ENCODE results near the gene FKBP8. TPM values are rescaled to one million over a fixed set of nuclear protein-coding genes. Genes with fewer than 3 reads are reported as not detected.

The FKBP8 gene
- total RNA-seq, 1 experiment from 2014 or later, result 345 TPM

- no peak for TF ChIP-seq ZNF425 (CRISPR knock-in tag; conservative IDR thresholded peaks at IDR 0.05)
- no peak for TF ChIP-seq JUN (CRISPR knock-in tag; IDR thresholded peaks at IDR 0.05)
- TF ChIP-seq CREM (CRISPR knock-in tag; IDR thresholded peaks at IDR 0.05), result no peak
- TF ChIP-seq OVOL2 (CRISPR knock-in tag; IDR thresholded peaks at IDR 0.05; ENCODE audit: borderline replicate concordance), result no peak
- no peak for TF ChIP-seq IRF2 (CRISPR knock-in tag; IDR thresholded peaks at IDR 0.05; ENCODE audit: borderline replicate concordance, low read depth)
- TF ChIP-seq TP53 (CRISPR knock-in tag; IDR thresholded peaks at IDR 0.05), result no peak
Measured at GRCh38 chr19:18515959-18516358, 27.4 kb downstream of the FKBP8 start (continued).

DNA sequence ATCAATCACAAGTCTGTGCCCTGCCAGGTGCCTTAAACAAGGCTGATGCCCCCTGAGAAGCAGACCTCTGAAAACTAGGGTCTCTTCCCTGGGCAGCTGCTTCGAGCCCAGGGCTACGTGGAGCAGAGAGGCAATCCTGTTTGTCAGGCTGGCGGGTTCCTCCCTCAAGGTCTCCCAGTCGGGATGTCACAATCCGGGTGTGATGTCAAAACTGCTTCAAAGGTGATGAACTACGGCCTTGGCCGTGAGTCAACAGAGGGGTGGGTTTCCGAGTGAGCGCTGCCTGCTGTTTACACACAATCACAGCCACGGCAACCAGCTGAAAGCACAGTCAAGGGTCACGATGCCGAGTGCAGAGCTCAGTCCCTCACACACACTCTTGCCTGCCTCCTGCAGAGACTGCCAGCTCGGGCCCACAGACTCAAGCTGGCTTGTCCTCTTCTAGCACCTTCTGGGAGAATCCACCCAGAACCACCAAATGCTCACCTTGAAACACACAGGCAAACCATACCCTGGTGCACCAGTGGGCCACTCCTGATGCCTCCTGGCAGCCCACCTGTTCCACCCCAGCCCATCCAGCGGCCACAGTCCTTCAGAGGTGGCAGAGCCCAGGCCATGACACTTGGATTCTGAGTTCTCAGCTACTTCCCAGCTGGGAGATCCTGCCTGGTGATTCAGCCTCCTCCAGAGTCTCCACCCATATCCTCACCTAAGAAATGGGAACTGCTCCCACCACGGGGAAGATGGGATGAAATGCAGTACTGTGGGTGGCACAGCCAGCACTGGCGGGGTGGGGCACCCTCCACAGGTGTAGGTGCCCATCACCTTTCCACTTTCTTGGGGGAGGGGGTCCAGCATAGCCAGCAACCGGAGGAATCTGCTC, 28.3 kb downstream of the FKBP8 start:
- ChIA-PET POLR2A (no interaction called here), CTCF (interaction anchor here (0.9 kb wide), 1 partner anchor 27 kb away, joined by 3 read pairs; no protein-coding TSS in a partner anchor)
- Mint-ChIP-seq H3K27me3 (ENCODE audit: low read depth) (no peaks in the 10 kb centered on the region), H3K4me3 (no peak overlapping the region), H3K36me3 (no peaks in the 10 kb centered on the region), H3K9me3 (no peaks in the 10 kb centered on the region), H3K4me1 (peaks cover 3% of the 10 kb centered on the region), H3K27ac (peak overlapping the region; percentile 48)
- ATAC-seq (no peak), DNase-seq (ENCODE audit: low spot score) (no peak)
- TF ChIP-seq GABPB1 (CRISPR knock-in tag; IDR thresholded peaks at IDR 0.05), result peak; percentile 93
- TF ChIP-seq, protein P1, sequence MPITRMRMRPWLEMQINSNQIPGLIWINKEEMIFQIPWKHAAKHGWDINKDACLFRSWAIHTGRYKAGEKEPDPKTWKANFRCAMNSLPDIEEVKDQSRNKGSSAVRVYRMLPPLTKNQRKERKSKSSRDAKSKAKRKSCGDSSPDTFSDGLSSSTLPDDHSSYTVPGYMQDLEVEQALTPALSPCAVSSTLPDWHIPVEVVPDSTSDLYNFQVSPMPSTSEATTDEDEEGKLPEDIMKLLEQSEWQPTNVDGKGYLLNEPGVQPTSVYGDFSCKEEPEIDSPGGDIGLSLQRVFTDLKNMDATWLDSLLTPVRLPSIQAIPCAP (CRISPR knock-in tag; IDR thresholded peaks at IDR 0.05), result no peak

DNA sequence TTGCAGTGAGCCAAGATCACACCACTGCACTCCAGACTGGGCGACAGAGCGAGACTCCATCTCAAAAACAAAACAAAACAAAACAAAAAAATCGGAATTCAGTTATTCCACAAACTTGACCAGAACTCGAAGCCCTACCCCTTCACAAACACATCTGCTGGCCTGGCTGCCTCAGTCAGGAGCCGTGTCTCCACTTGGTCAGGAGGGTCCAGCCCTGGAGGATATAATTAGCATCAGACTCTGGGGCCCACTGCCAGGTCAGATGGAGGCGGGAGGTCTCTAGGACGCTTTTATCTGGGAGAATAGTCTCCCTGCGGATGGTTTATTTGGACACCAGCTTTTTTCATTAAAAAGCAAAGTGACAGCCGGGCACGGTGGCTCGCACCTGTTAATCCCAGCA, 29.5 kb downstream of the FKBP8 start:
- H3K4me3 Mint-ChIP-seq, result no peak overlapping the region
- DNase-seq (ENCODE audit: low spot score) (no peak), ATAC-seq (no peak)
- no peaks in the 10 kb centered on the region for H3K9me3 Mint-ChIP-seq
- H3K4me1 Mint-ChIP-seq, result no peaks in the 10 kb centered on the region
- H3K27ac Mint-ChIP-seq, result no peak overlapping the region
- no peaks in the 10 kb centered on the region for H3K36me3 Mint-ChIP-seq
- ChIA-PET CTCF (no interaction called here), POLR2A (interaction anchor here (0.6 kb wide), 1 partner anchor 1058 kb away, joined by 3 read pairs; no protein-coding TSS in a partner anchor)
- TF ChIP-seq ZNF532 (CRISPR knock-in tag; IDR thresholded peaks at IDR 0.05; ENCODE audit: borderline replicate concordance) (no peak), HMGXB4 (CRISPR knock-in tag; IDR thresholded peaks at IDR 0.05) (no peak), MAX (CRISPR knock-in tag; IDR thresholded peaks at IDR 0.05) (no peak), RORB (CRISPR knock-in tag; IDR thresholded peaks at IDR 0.05) (no peak), KAT7 (CRISPR knock-in tag; IDR thresholded peaks at IDR 0.05; ENCODE audit: borderline replicate concordance) (no peak), NFYB (CRISPR knock-in tag; conservative IDR thresholded peaks at IDR 0.05; ENCODE audit: low read depth) (no peak), SOX15 (CRISPR knock-in tag; IDR thresholded peaks at IDR 0.05) (no peak), MYBL2 (CRISPR knock-in tag; IDR thresholded peaks at IDR 0.05) (no peak), ZNF121 (CRISPR knock-in tag; IDR thresholded peaks at IDR 0.05) (no peak)
- TF ChIP-seq, protein P2, sequence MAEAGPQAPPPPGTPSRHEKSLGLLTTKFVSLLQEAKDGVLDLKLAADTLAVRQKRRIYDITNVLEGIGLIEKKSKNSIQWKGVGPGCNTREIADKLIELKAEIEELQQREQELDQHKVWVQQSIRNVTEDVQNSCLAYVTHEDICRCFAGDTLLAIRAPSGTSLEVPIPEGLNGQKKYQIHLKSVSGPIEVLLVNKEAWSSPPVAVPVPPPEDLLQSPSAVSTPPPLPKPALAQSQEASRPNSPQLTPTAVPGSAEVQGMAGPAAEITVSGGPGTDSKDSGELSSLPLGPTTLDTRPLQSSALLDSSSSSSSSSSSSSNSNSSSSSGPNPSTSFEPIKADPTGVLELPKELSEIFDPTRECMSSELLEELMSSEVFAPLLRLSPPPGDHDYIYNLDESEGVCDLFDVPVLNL (CRISPR knock-in tag; IDR thresholded peaks at IDR 0.05; ENCODE audit: borderline replicate concordance, low read depth), result no peak
- H3K27me3 Mint-ChIP-seq (ENCODE audit: low read depth), result no peaks in the 10 kb centered on the region

Data from WTC11 (cell line).